Natural killer cell (primary cell): Measurements from ENCODE around the gene SLC2A2. TPM values are rescaled to one million over a fixed set of nuclear protein-coding genes. Genes with fewer than 3 reads are reported as not detected.

ENCODE experiments used
- ATAC-seq, 3 donors: fragments of 150-1000 bp in 2 of 3; fragments of 200-7000 bp in 1 of 3; cut with Tn5 transposase; 1 replicate in 1 of 3; 2 replicates in 2 of 3; pipeline ENCODE4 v1.10.0; 2021; ENCODE audit warnings: mild to moderate bottlenecking in 2 of 3, moderate library complexity in 2 of 3
- DNase-seq, 2 donors: peaks; one replicate each; pipeline versions ENCODE4 v3.0.0 to v3.0.0-alpha.2; 2013 to 2021; ENCODE audit warnings: mixed read lengths in 1 of 2
- H3K27ac ChIP-seq: one replicate; pipeline ENCODE4 v1.5.1; 2013; ENCODE audit warnings: mild to moderate bottlenecking, low read length
- H3K27me3 ChIP-seq: one replicate; pipeline ENCODE4 v1.6.1; 2013; ENCODE audit warnings: low read length; ENCODE audit not compliant: control insufficient read depth, insufficient read depth
- H3K36me3 ChIP-seq: one replicate; pipeline ENCODE4 v1.6.1; 2013; ENCODE audit warnings: low read length; ENCODE audit not compliant: control insufficient read depth, insufficient read depth
- H3K4me1 ChIP-seq: one replicate; pipeline ENCODE4 v1.6.1; 2013; ENCODE audit warnings: low read length; ENCODE audit not compliant: control insufficient read depth, insufficient read depth
- H3K4me3 ChIP-seq: one replicate; pipeline ENCODE4 v1.5.1; 2013; ENCODE audit warnings: low read length
- H3K9me3 ChIP-seq: one replicate; pipeline ENCODE4 v1.6.1; 2013; ENCODE audit warnings: low read length; ENCODE audit not compliant: control insufficient read depth, insufficient read depth
- H3K27ac Mint-ChIP-seq, 2 donors: one replicate each; pipeline ENCODE4 v1.8.0; 2022; ENCODE audit warnings: mild to moderate bottlenecking in 2 of 2, mixed read lengths in 2 of 2, moderate library complexity in 1 of 2
- H3K27me3 Mint-ChIP-seq, 2 donors: one replicate each; pipeline ENCODE4 v1.8.0; 2022; ENCODE audit warnings: low read depth in 2 of 2, mixed read lengths in 2 of 2
- H3K36me3 Mint-ChIP-seq: one replicate; pipeline ENCODE4 v1.8.0; 2022; ENCODE audit warnings: mixed read lengths
- H3K4me1 Mint-ChIP-seq, 2 donors: one replicate each; pipeline ENCODE4 v1.8.0; 2022; ENCODE audit warnings: mixed read lengths in 2 of 2
- H3K4me3 Mint-ChIP-seq: one replicate; pipeline ENCODE4 v1.8.0; 2022; ENCODE audit warnings: mild to moderate bottlenecking, moderate library complexity, mixed read lengths
- H3K9me3 Mint-ChIP-seq, 2 donors: one replicate each; pipeline ENCODE4 v1.8.0; 2022; ENCODE audit warnings: mixed read lengths in 2 of 2
- CTCF ChIP-seq: fragments of 200-600 bp; IDR thresholded peaks from one replicate; pipeline ENCODE4 v1.8.0; 2022; ENCODE audit warnings: antibody characterized with exemption
- whole genome bisulfite sequencing: methylation state at CpG from one replicate; pipeline ENCODE4 v1.1.7; 2013; ENCODE audit warnings: missing lambda C conversion rate; ENCODE audit not compliant: insufficient coverage; 5-methylcytosine and 5-hydroxymethylcytosine counted together
- intact Hi-C: fragments of 100-400 bp; cut with micrococcal nuclease; formaldehyde crosslinking; loops from one replicate; pipeline ENCODE4 v1.14.2; 2022
- total RNA-seq, 4 donors: library from RNA; stranded (reverse); fragments of 120-200 nt in 1 of 4; gene quantifications; one replicate each; pipeline versions ENCODE4 v1.2.3 to v1.2.4, GENCODE V29; 2013 to 2022

The SLC2A2 gene
- total RNA-seq, 3 donors from 2014 or later (not counting 1 experiment from before 2014, with no cell fraction given): not detected

DNA sequence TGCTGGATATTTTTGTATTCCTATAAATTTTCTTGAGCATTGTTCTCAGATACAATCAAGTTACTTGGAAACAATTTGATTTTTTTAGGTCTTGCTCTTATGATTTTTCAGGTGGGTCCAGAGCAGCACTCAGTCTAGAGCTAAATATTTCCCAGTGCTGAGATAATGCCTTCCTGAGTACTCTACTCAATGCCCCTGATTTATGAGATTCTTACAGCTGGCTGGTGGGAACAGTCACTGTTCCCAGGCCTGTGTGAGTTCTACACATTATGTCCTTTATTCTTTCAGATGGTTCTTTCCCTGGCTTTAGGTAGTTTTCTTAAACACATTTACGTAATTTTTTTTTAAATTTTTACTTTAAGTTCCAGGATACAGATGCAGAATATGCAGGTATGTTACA is 67.1 kb downstream of the SLC2A2 start:
- Histone ChIP-seq H3K4me3 (no peak overlapping the region), H3K27ac (no peak overlapping the region), H3K4me1 (no peaks in the 10 kb centered on the region), H3K9me3 (no peaks in the 10 kb centered on the region), H3K36me3 (no peaks in the 10 kb centered on the region), H3K27me3 (peaks cover 2% of the 10 kb centered on the region)
- Mint-ChIP-seq H3K27ac (no peak overlapping the region), H3K36me3 (no peaks in the 10 kb centered on the region), H3K9me3 (no peaks in the 10 kb centered on the region), H3K4me3 (no peak overlapping the region), H3K27me3 (peaks cover 17 to 26% of the 10 kb centered on the region in 2 donors), H3K4me1 (peaks cover 0 to 10% of the 10 kb centered on the region in 2 donors)
- DNase-seq: no peak
- no peak for ATAC-seq
- no peak for TF ChIP-seq CTCF
- intact Hi-C loops: no loop called here
- no CpG with 5 or more reads among the region's 1 CpG for WGBS

GRCh38 chr3:170956647-170957046 is 69.9 kb downstream of the SLC2A2 start:
- Mint-ChIP-seq H3K27me3 (peaks cover 21 to 33% of the 10 kb centered on the region in 2 donors), H3K36me3 (no peaks in the 10 kb centered on the region)
- no peak overlapping the region for H3K4me3 ChIP-seq

DNA sequence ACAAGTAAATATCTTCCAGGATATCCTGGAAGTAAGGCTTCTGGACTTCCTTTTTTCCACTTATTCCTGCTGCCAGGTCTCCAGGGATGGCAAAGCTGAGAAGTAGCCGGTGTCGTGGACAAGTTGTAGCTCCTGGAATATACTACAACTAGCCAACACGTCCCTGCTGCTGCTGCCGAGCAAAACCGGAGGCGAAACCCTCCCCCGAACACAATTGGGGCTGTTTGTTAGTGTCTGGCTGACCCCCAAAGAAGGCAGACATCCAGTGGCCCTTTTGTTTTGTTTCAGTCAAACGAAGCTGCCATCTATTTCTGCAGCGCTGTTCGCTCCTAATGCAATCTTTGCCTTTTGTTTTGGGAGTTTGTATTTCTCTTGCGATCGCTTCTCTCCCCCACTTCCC is 72.8 kb downstream of the SLC2A2 start:
- Histone ChIP-seq H3K36me3 (no peaks in the 10 kb centered on the region), H3K9me3 (no peaks in the 10 kb centered on the region), H3K27ac (no peak overlapping the region), H3K4me3 (no peak overlapping the region), H3K4me1 (no peaks in the 10 kb centered on the region), H3K27me3 (peaks cover 2% of the 10 kb centered on the region)
- intact Hi-C loops: no loop called here
- peaks cover 14 to 39% of the 10 kb centered on the region in 2 donors for H3K27me3 Mint-ChIP-seq
- H3K4me1 Mint-ChIP-seq: no peaks in the 10 kb centered on the region
- no peak overlapping the region for H3K4me3 Mint-ChIP-seq
- H3K27ac Mint-ChIP-seq: no peak overlapping the region
- DNase-seq: no peak
- no peak for ATAC-seq
- no peak for TF ChIP-seq CTCF
- no peaks in the 10 kb centered on the region for H3K9me3 Mint-ChIP-seq
- WGBS: 92% methylated on average over 12 of the region's 12 CpGs
- H3K36me3 Mint-ChIP-seq: no peaks in the 10 kb centered on the region

More at GRCh38 chr3:170956647-170957046, 69.9 kb downstream of the SLC2A2 start:
- ATAC-seq (no peak), DNase-seq (no peak)
- H3K9me3 ChIP-seq: no peaks in the 10 kb centered on the region
- no peak overlapping the region for H3K4me3 Mint-ChIP-seq
- H3K27me3 ChIP-seq: peaks cover 2% of the 10 kb centered on the region
- no peaks in the 10 kb centered on the region for H3K9me3 Mint-ChIP-seq
- no peak overlapping the region for H3K27ac ChIP-seq
- H3K4me1 Mint-ChIP-seq: peaks cover 0 to 2% of the 10 kb centered on the region in 2 donors
- H3K4me1 ChIP-seq: no peaks in the 10 kb centered on the region
- no peaks in the 10 kb centered on the region for H3K36me3 ChIP-seq
- TF ChIP-seq CTCF: no peak
- intact Hi-C loops: no loop called here
- no peak overlapping the region for H3K27ac Mint-ChIP-seq

GRCh38 chr3:170953229-170953628 is 73.3 kb downstream of the SLC2A2 start:
- peaks cover 2% of the 10 kb centered on the region for H3K27me3 ChIP-seq
- no peaks in the 10 kb centered on the region for H3K9me3 ChIP-seq
- Mint-ChIP-seq H3K27me3 (peaks cover 17 to 41% of the 10 kb centered on the region in 2 donors), H3K9me3 (no peaks in the 10 kb centered on the region), H3K27ac (no peak overlapping the region), H3K36me3 (no peaks in the 10 kb centered on the region), H3K4me1 (no peaks in the 10 kb centered on the region), H3K4me3 (no peak overlapping the region)
- no peak overlapping the region for H3K4me3 ChIP-seq
- no peak for TF ChIP-seq CTCF
- WGBS: 92% methylated on average over 13 of the region's 13 CpGs
- ATAC-seq (no peak), DNase-seq (no peak)
- H3K4me1 ChIP-seq: no peaks in the 10 kb centered on the region
- H3K27ac ChIP-seq: no peak overlapping the region
- no peaks in the 10 kb centered on the region for H3K36me3 ChIP-seq
- intact Hi-C loops: no loop called here
